MG63 (cell line): ENCODE data around the gene CHRFAM7A. TPM values are rescaled to one million over a fixed set of nuclear protein-coding genes. Genes with fewer than 3 reads are reported as not detected.
"Not testable (repeated sequence)": the region's sequence is repeated elsewhere in the genome, so short reads cannot be mapped to it uniquely, and the experiment has no call there.

Source experiments
- DNase-seq: peaks from one replicate; pipeline ENCODE4 v3.0.0-alpha.2; 2020
- H3K27me3 ChIP-seq: fragments of 250-450 bp; sonication (Bioruptor Pico); 2 replicates; pipeline ENCODE4 v1.5.1; 2020; ENCODE audit warnings: mild to moderate bottlenecking, moderate library complexity
- H3K36me3 ChIP-seq: fragments of 250-450 bp; sonication (Bioruptor Pico); 2 replicates; pipeline ENCODE4 v1.5.1; 2020; ENCODE audit warnings: mild to moderate bottlenecking, moderate library complexity
- H3K4me3 ChIP-seq: fragments of 250-450 bp; sonication (Bioruptor Pico); 2 replicates; pipeline ENCODE4 v1.5.1; 2020; ENCODE audit warnings: mild to moderate bottlenecking, moderate library complexity
- H3K9me3 ChIP-seq: fragments of 250-450 bp; sonication (Bioruptor Pico); 2 replicates; pipeline ENCODE4 v1.5.1; 2020; ENCODE audit warnings: mild to moderate bottlenecking, moderate library complexity
- total RNA-seq: library from RNA; depleted of rRNA; stranded (reverse); fragments of >200 nt; shearing (Covaris generic); gene quantifications from 2 replicates; pipeline ENCODE4 v1.2.3, GENCODE V29; 2014; ENCODE audit warnings: low replicate concordance; rRNA removed

The CHRFAM7A gene
- total RNA-seq = 0.20 and 3.1 TPM in 2 replicates

- not testable (repeated sequence) for DNase-seq, H3K36me3 ChIP-seq, H3K27me3 ChIP-seq, H3K9me3 ChIP-seq, H3K4me3 ChIP-seq
Observed at GRCh38 chr15:30392766-30393663, at the start of gene CHRFAM7A. Gene CHRFAM7A, minus strand, starts transcription at chr15:30393540. Its CDS starts 10,189 bp downstream, at chr15:30383351.

- not testable (repeated sequence) for H3K36me3 ChIP-seq, H3K9me3 ChIP-seq, DNase-seq, H3K4me3 ChIP-seq, H3K27me3 ChIP-seq
Observed at GRCh38 chr15:30438348-30438747, 45.0 kb upstream of the CHRFAM7A start.

- H3K4me3 ChIP-seq, H3K9me3 ChIP-seq, H3K27me3 ChIP-seq, H3K36me3 ChIP-seq, DNase-seq: not testable (repeated sequence)
Observed at GRCh38 chr15:30435878-30436277, 42.5 kb upstream of the CHRFAM7A start.

- not testable (repeated sequence) for H3K4me3 ChIP-seq, DNase-seq, H3K9me3 ChIP-seq, H3K36me3 ChIP-seq, H3K27me3 ChIP-seq
Observed at GRCh38 chr15:30420723-30421122, 27.4 kb upstream of the CHRFAM7A start.

GRCh38 chr15:30414160-30414559 lies 20.8 kb upstream of the CHRFAM7A start, which contains the start of gene GOLGA8R:
Gene GOLGA8R, minus strand, starts transcription at chr15:30414260. Its CDS starts 98 bp downstream, at chr15:30414162.
- H3K36me3 ChIP-seq, DNase-seq, H3K4me3 ChIP-seq, H3K27me3 ChIP-seq, H3K9me3 ChIP-seq: not testable (repeated sequence)

GRCh38 chr15:30407636-30408035 lies 14.3 kb upstream of the CHRFAM7A start:
- not testable (repeated sequence) for H3K36me3 ChIP-seq, H3K9me3 ChIP-seq, DNase-seq, H3K27me3 ChIP-seq, H3K4me3 ChIP-seq

- H3K27me3 ChIP-seq, H3K36me3 ChIP-seq, H3K9me3 ChIP-seq, H3K4me3 ChIP-seq: not testable (repeated sequence)
- DNase-seq = peak; percentile 37
Observed at GRCh38 chr15:30398988-30399387, 5.6 kb upstream of the CHRFAM7A start.

- H3K9me3 ChIP-seq, H3K27me3 ChIP-seq, DNase-seq, H3K36me3 ChIP-seq, H3K4me3 ChIP-seq: not testable (repeated sequence)
Observed at GRCh38 chr15:30393664-30393991, 288 bp upstream of the CHRFAM7A start.

GRCh38 chr15:30386318-30386887 lies 6.9 kb downstream of the CHRFAM7A start:
- not testable (repeated sequence) for H3K9me3 ChIP-seq, DNase-seq, H3K27me3 ChIP-seq, H3K36me3 ChIP-seq, H3K4me3 ChIP-seq

GRCh38 chr15:30377082-30377413 lies 16.3 kb downstream of the CHRFAM7A start:
- not testable (repeated sequence) for H3K36me3 ChIP-seq, DNase-seq, H3K27me3 ChIP-seq, H3K4me3 ChIP-seq, H3K9me3 ChIP-seq

GRCh38 chr15:30376375-30377081 lies 16.8 kb downstream of the CHRFAM7A start:
- not testable (repeated sequence) for H3K27me3 ChIP-seq, H3K9me3 ChIP-seq, H3K4me3 ChIP-seq, H3K36me3 ChIP-seq, DNase-seq

GRCh38 chr15:30375872-30376271 lies 17.5 kb downstream of the CHRFAM7A start:
- not testable (repeated sequence) for H3K36me3 ChIP-seq, H3K27me3 ChIP-seq, H3K9me3 ChIP-seq, DNase-seq, H3K4me3 ChIP-seq

- H3K9me3 ChIP-seq, H3K27me3 ChIP-seq, H3K4me3 ChIP-seq, H3K36me3 ChIP-seq, DNase-seq: not testable (repeated sequence)
Observed at GRCh38 chr15:30374862-30375261, 18.5 kb downstream of the CHRFAM7A start.

- not testable (repeated sequence) for H3K36me3 ChIP-seq, DNase-seq, H3K4me3 ChIP-seq, H3K27me3 ChIP-seq, H3K9me3 ChIP-seq
Observed at GRCh38 chr15:30368271-30368670, 25.1 kb downstream of the CHRFAM7A start.

- H3K9me3 ChIP-seq, H3K36me3 ChIP-seq, H3K27me3 ChIP-seq, DNase-seq, H3K4me3 ChIP-seq: not testable (repeated sequence)
Observed at GRCh38 chr15:30367246-30367645, 26.1 kb downstream of the CHRFAM7A start.

GRCh38 chr15:30361404-30361803 lies 31.9 kb downstream of the CHRFAM7A start:
- H3K9me3 ChIP-seq, H3K4me3 ChIP-seq, DNase-seq, H3K27me3 ChIP-seq, H3K36me3 ChIP-seq: not testable (repeated sequence)

GRCh38 chr15:30360990-30361389 lies 32.4 kb downstream of the CHRFAM7A start:
- not testable (repeated sequence) for H3K4me3 ChIP-seq, H3K9me3 ChIP-seq, H3K27me3 ChIP-seq, DNase-seq, H3K36me3 ChIP-seq

GRCh38 chr15:30355043-30355442 lies 38.3 kb downstream of the CHRFAM7A start:
- not testable (repeated sequence) for H3K27me3 ChIP-seq, H3K9me3 ChIP-seq, H3K4me3 ChIP-seq, H3K36me3 ChIP-seq, DNase-seq
